ENCODE results near the gene STK33.
A peak's percentile ranks its signal among the peaks of the same experiment; 100 is the strongest.

The STK33 gene

DNA sequence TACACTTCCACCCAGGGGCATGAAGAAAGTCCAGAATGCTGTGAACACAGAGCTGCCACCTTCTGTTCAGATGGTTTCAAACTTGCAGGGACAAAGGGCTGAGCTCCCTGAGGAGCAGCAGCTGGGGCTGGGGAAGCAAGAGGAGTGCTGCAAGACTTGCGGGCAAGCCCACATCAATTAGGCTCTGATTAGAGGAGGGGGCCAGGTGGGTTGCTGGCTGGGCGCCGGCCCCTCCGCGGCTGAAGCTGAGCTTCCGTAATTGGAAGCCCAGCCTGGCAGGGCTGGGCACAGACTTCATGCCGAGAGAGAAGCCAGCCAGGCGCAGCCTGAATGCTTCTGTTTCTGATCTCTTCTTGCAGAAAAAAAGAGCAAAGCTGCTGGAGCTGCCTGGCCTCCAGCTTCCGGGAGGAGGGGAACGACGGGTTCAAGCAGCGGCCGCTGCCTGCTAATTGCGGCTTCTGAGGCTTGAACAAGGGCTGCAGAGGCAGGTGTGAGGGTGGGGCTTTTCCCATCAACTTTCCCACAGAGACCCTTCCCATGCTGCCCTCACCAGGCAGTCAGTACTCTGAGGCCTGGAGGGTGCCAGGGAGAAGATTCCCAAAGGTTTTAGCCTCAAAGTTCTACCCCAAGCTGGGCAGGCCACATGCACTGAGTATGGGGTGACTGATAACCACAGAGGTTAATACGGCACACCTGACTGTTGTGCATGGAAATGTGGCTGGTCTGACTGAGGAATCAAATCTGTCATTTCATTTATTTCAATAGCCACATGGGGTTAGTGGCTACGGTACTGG, 239.2 kb downstream of the STK33 start:
- ATAC-seq (ENCODE audit: insufficient read depth, low read depth) (0 out of 3 replicates have a peak, but pooled peaks have one; percentile 12), DNase-seq (no peak)
- Histone ChIP-seq H3K79me2 (ENCODE audit: insufficient read depth, low read length) (no peaks in the 10 kb centered on the region), H3K4me3 (ENCODE audit: low read depth in 1 of 2, low read length in 2 of 2) (no peak overlapping the region), H2AFZ (ENCODE audit: low read depth, low read length) (no peak overlapping the region), H3K4me1 (ENCODE audit: insufficient read depth, low read length) (no peaks in the 10 kb centered on the region), H3K4me2 (ENCODE audit: insufficient read depth, low read length) (no peak overlapping the region), H4K20me1 (ENCODE audit: insufficient read depth, low read length) (no peaks in the 10 kb centered on the region), H3K27ac (ENCODE audit: low read length) (no peak overlapping the region), H3K27me3 (ENCODE audit: insufficient read depth, low read length, poor library complexity) (peaks cover 16% of the 10 kb centered on the region), H3K9ac (ENCODE audit: low read depth, low read length) (no peak overlapping the region), H3K36me3 (ENCODE audit: insufficient read depth, low read length) (no peaks in the 10 kb centered on the region), H3K9me3 (ENCODE audit: insufficient read depth, low read length, severe bottlenecking) (no peaks in the 10 kb centered on the region)
- TF ChIP-seq, protein P1, sequence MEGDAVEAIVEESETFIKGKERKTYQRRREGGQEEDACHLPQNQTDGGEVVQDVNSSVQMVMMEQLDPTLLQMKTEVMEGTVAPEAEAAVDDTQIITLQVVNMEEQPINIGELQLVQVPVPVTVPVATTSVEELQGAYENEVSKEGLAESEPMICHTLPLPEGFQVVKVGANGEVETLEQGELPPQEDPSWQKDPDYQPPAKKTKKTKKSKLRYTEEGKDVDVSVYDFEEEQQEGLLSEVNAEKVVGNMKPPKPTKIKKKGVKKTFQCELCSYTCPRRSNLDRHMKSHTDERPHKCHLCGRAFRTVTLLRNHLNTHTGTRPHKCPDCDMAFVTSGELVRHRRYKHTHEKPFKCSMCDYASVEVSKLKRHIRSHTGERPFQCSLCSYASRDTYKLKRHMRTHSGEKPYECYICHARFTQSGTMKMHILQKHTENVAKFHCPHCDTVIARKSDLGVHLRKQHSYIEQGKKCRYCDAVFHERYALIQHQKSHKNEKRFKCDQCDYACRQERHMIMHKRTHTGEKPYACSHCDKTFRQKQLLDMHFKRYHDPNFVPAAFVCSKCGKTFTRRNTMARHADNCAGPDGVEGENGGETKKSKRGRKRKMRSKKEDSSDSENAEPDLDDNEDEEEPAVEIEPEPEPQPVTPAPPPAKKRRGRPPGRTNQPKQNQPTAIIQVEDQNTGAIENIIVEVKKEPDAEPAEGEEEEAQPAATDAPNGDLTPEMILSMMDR (IDR thresholded peaks at IDR 0.05; ENCODE audit: borderline replicate concordance, extremely low read depth, low read length, poor library complexity, severe bottlenecking) = no peak
- TF ChIP-seq EZH2 (IDR thresholded peaks at IDR 0.05; ENCODE audit: borderline replicate concordance, low read depth, low read length, severe bottlenecking) = no peak

DNA sequence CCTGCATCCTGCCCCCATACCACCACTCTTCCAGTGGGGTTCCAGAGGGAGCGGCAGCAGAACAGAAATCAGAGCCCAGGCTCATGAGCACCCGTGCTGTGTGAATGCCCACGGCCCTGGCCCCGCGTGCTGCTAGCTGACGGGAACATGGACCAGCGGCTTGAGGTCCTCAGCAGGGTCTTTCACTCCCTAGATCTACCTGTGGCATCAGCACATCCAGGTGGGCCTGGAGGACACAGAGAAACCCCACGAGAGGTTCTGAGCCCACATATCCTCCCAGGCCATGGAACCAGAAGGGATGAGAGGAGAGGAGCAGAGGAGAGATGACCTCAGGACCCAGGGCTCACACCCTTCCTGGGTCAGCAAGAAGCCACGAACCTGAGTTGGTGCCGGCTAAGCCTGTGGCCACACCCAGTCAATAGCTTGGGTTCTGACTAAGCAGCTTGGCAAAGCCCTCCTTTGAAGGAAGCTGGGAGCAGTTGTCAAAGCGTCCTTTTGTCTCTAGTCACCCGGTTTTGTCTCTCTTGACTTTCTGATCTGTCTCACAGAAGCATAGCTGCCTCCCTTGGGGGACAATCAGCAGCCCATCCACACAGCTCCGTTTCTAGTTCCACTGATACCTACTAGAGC, 241.0 kb downstream of the STK33 start:
- TF ChIP-seq, protein P1 (IDR thresholded peaks at IDR 0.05; ENCODE audit: borderline replicate concordance, extremely low read depth, low read length, poor library complexity, severe bottlenecking) = no peak
- no peak for TF ChIP-seq EZH2 (IDR thresholded peaks at IDR 0.05; ENCODE audit: borderline replicate concordance, low read depth, low read length, severe bottlenecking)
- no peaks in the 10 kb centered on the region for H3K79me2 ChIP-seq (ENCODE audit: insufficient read depth, low read length)
- ATAC-seq (ENCODE audit: insufficient read depth, low read depth) (no peak), DNase-seq (no peak)
- H3K4me3 ChIP-seq (ENCODE audit: low read depth in 1 of 2, low read length in 2 of 2) = no peak overlapping the region
- peaks cover 6% of the 10 kb centered on the region for H3K27me3 ChIP-seq (ENCODE audit: insufficient read depth, low read length, poor library complexity)
- no peaks in the 10 kb centered on the region for H4K20me1 ChIP-seq (ENCODE audit: insufficient read depth, low read length)
- H3K27ac ChIP-seq (ENCODE audit: low read length) = no peak overlapping the region
- H3K36me3 ChIP-seq (ENCODE audit: insufficient read depth, low read length) = no peaks in the 10 kb centered on the region
- no peaks in the 10 kb centered on the region for H3K9me3 ChIP-seq (ENCODE audit: insufficient read depth, low read length, severe bottlenecking)
- H3K4me1 ChIP-seq (ENCODE audit: insufficient read depth, low read length) = no peaks in the 10 kb centered on the region
- H2AFZ ChIP-seq (ENCODE audit: low read depth, low read length) = no peak overlapping the region
- H3K4me2 ChIP-seq (ENCODE audit: insufficient read depth, low read length) = no peak overlapping the region
- H3K9ac ChIP-seq (ENCODE audit: low read depth, low read length) = no peak overlapping the region

DNA sequence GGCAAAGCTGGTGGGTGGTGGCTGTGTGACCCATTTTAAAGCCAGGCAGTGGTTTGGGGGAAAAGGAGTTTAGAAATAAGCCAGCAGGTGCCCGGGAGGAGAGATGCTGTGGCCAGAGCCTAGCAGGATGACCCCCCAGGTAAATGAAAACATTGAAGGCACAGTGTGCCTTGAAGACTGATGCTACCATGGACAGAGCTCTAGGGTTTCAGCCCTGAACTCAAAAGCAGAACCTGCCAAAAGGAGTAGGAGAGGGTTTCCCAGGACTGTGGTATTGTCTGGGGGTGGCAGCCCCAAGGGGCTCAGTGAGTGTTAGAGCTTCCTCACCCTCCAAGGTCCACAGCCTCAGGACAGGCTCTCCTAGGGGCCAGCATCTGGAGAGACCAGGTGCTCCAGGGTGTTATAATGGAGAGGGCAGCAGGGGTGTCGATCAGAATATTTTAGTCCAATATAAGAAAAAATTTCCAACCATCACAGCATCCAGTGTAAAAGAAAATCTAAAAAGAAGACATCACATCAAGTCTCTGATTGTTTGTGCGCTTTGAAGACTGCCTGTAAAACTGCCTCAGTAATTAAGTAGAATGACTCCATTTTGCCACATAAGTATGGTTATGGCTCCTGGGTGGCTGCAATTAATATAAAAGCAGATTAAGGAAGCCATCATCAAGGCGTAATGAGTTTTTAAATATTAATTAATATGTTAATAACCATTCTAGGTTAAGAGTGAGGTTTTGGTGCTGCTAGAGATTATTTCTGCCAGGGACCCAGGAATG, 241.7 kb downstream of the STK33 start:
- DNase-seq (no peak), ATAC-seq (ENCODE audit: insufficient read depth, low read depth) (no peak)
- Histone ChIP-seq H3K79me2 (ENCODE audit: insufficient read depth, low read length) (no peaks in the 10 kb centered on the region), H3K27ac (ENCODE audit: low read length) (no peak overlapping the region), H2AFZ (ENCODE audit: low read depth, low read length) (no peak overlapping the region), H3K27me3 (ENCODE audit: insufficient read depth, low read length, poor library complexity) (peaks cover 6% of the 10 kb centered on the region), H3K9ac (ENCODE audit: low read depth, low read length) (no peak overlapping the region), H3K9me3 (ENCODE audit: insufficient read depth, low read length, severe bottlenecking) (no peaks in the 10 kb centered on the region), H3K4me1 (ENCODE audit: insufficient read depth, low read length) (no peaks in the 10 kb centered on the region), H3K4me2 (ENCODE audit: insufficient read depth, low read length) (no peak overlapping the region), H3K36me3 (ENCODE audit: insufficient read depth, low read length) (no peaks in the 10 kb centered on the region), H3K4me3 (ENCODE audit: low read depth in 1 of 2, low read length in 2 of 2) (no peak overlapping the region), H4K20me1 (ENCODE audit: insufficient read depth, low read length) (no peaks in the 10 kb centered on the region)
- no peak for TF ChIP-seq EZH2 (IDR thresholded peaks at IDR 0.05; ENCODE audit: borderline replicate concordance, low read depth, low read length, severe bottlenecking)
- TF ChIP-seq, protein P1 (IDR thresholded peaks at IDR 0.05; ENCODE audit: borderline replicate concordance, extremely low read depth, low read length, poor library complexity, severe bottlenecking) = no peak
